ENCODE measurements around the gene PDE6H. TPM values are rescaled to one million over a fixed set of nuclear protein-coding genes. Genes with fewer than 3 reads are reported as not detected.

PDE6H gene
- total RNA-seq, result under 1 TPM in 1 of 2 experiments, not detected in 1; 0.40 TPM

DNA sequence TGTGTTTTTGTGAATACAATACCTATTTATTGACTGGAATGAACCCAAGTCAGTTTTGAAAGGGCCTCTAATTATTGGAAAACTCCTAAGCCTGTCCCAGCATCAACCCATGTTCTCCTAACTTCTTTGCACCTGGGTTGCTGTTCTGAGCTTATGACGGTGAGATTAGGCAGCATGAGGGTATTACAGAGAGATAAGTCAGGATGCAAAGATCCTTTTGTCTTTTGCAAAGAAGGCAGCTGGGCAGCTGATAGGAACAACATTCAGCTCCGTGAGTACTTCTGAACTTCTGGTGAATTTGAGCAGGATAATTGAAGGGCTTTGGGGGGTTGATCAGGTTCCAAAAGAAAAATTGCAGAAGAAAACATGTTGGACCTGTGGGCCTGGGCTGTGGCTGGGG lies at the start of gene PDE6H:
Gene PDE6H, plus strand, starts transcription at position 227 of the 400 bp plus-strand sequence. CDS start 4,971 bp downstream, outside the sequence.
- CTCF ChIA-PET, result interaction anchor here (1.0 to 1.7 kb wide), 2 partner anchors 8 to 13 kb away, joined by 4 to 10 read pairs; no protein-coding TSS in a partner anchor
- no peak for DNase-seq
- Mint-ChIP-seq H3K4me1 (ENCODE audit: low read depth) (peaks cover 26% of the 10 kb centered on the region), H3K9me3 (ENCODE audit: insufficient read depth) (no peaks in the 10 kb centered on the region), H3K4me3 (no peak within 1 kb of the TSS), H3K27ac (no peak within 1 kb of the TSS), H3K36me3 (ENCODE audit: low read depth) (peaks cover 4% of the 10 kb centered on the region), H3K27me3 (ENCODE audit: low read depth) (no peaks in the 10 kb centered on the region)
- no peak for ATAC-seq
- POLR2A ChIA-PET, result interaction anchor here (0.8 to 1.5 kb wide), 5 partner anchors 9 to 202 kb away, joined by 3 to 6 read pairs (median 4); partner anchors contain the start of gene ARHGDIB

DNA sequence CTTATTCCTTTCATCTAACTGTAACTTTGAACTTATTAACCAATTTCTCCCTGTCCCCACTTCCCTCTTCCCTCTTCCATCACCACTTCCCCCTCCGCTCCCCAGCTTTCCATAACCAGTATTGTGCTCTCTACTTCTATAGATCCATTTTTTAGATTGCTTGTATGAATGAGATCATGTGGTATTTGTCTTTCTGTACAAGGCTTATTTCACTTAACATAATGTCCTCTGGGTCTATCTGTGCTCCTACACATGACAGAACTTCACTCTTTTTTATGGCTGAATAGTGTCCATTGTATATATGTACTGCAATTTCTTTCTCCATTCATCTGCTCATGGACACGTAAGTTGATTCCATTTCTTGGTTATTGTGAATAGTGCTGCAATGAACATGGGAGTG lies 48.9 kb upstream of the PDE6H start:
- Mint-ChIP-seq H3K9me3 (ENCODE audit: insufficient read depth) (no peaks in the 10 kb centered on the region), H3K4me1 (ENCODE audit: low read depth) (peaks cover 24% of the 10 kb centered on the region), H3K27me3 (ENCODE audit: low read depth) (no peaks in the 10 kb centered on the region), H3K4me3 (no peak overlapping the region), H3K27ac (no peak overlapping the region), H3K36me3 (ENCODE audit: low read depth) (peaks cover 50% of the 10 kb centered on the region)
- ATAC-seq, result no peak
- CTCF ChIA-PET, result no interaction called here
- POLR2A ChIA-PET, result no interaction called here
- DNase-seq, result no peak

DNA sequence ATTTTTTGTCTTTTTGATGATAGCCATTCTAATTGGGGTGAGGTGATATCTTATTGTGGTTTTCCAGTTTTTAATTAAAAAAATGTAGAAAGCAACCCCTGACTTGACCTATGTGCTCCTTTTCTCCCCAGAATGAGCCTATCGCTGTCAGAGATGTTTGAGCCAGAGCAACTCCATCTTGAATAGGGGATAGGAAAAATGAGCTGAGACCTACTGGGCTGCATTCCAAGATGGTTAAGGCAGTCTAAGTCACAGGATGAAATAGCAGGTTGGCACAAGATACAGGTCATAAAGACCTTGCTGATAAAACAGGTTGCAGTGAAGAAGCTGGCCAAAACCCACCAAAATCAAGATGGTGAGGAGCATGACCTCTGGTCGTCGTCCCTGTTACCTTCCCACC lies 48.3 kb upstream of the PDE6H start:
- Mint-ChIP-seq H3K36me3 (ENCODE audit: low read depth) (peaks cover 46% of the 10 kb centered on the region), H3K4me3 (no peak overlapping the region), H3K27ac (no peak overlapping the region), H3K27me3 (ENCODE audit: low read depth) (no peaks in the 10 kb centered on the region), H3K9me3 (ENCODE audit: insufficient read depth) (no peaks in the 10 kb centered on the region), H3K4me1 (ENCODE audit: low read depth) (peaks cover 19% of the 10 kb centered on the region)
- DNase-seq (no peak), ATAC-seq (no peak)
- ChIA-PET POLR2A (no interaction called here), CTCF (no interaction called here)

DNA sequence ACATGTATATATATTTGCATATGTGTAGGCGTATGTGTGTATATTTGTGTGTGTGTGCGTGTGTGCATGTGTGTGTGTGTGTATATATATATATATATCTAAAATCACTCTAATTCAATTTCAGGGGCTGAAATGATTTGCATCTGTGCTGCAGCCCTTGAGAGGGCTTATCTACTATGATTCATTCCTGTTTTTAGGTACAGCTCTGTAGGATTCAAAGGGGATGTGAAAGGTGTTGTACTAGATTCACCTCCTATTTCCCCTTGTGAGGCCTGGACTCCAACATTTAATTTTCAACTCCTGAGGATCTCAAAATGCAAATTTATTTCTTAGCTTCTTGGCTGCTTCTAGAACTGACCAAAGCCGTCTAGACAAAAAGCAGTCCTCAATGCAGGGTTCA lies 45.6 kb upstream of the PDE6H start:
- Mint-ChIP-seq H3K4me1 (ENCODE audit: low read depth) (no peaks in the 10 kb centered on the region), H3K36me3 (ENCODE audit: low read depth) (peaks cover 43% of the 10 kb centered on the region)

DNA sequence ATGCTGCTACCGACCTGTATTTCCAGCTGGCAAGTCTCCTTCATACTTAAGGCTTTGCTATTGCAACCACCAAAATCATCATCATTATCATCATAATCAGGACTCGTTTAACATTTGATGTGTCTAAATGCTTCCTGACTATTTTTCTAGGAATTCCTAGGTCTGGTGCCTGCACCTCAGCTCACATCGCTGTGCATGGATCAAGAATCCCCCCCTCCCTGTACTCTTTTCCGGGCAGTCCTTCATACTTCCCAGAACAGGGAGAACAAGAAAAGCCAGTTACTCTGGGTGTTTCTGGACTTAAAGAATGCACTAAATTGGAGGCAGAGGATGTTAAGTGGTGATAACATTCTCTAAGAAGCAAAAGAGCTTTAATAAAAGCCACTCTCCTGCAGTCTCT lies 43.9 kb upstream of the PDE6H start:
- Mint-ChIP-seq H3K9me3 (ENCODE audit: insufficient read depth) (no peaks in the 10 kb centered on the region), H3K27me3 (ENCODE audit: low read depth) (no peaks in the 10 kb centered on the region), H3K4me3 (no peak overlapping the region), H3K4me1 (ENCODE audit: low read depth) (no peaks in the 10 kb centered on the region), H3K36me3 (ENCODE audit: low read depth) (peaks cover 49% of the 10 kb centered on the region), H3K27ac (no peak overlapping the region)
- POLR2A ChIA-PET, result interaction anchor here (1.2 to 1.4 kb wide), 2 partner anchors 10 to 11 kb away, joined by 3 to 4 read pairs; no protein-coding TSS in a partner anchor
- ATAC-seq, result no peak
- DNase-seq, result no peak
- CTCF ChIA-PET, result interaction anchor here (0.9 to 1.7 kb wide), 3 partner anchors 19 to 292 kb away, joined by 3 to 4 read pairs (median 3); partner anchors contain the start of gene RERG

More for the DNA sequence above, 45.6 kb upstream of the PDE6H start:
- H3K27me3 Mint-ChIP-seq (ENCODE audit: low read depth), result no peaks in the 10 kb centered on the region
- ChIA-PET POLR2A (interaction anchor here (1.4 kb wide), 1 partner anchor 12 kb away, joined by 4 read pairs; no protein-coding TSS in a partner anchor), CTCF (interaction anchor here (1.0 kb wide), 2 partner anchors 152 to 158 kb away, joined by 3 to 4 read pairs; no protein-coding TSS in a partner anchor)
- DNase-seq (no peak), ATAC-seq (no peak)
- H3K4me3 Mint-ChIP-seq, result no peak overlapping the region
- H3K9me3 Mint-ChIP-seq (ENCODE audit: insufficient read depth), result no peaks in the 10 kb centered on the region
- H3K27ac Mint-ChIP-seq, result no peak overlapping the region

DNA sequence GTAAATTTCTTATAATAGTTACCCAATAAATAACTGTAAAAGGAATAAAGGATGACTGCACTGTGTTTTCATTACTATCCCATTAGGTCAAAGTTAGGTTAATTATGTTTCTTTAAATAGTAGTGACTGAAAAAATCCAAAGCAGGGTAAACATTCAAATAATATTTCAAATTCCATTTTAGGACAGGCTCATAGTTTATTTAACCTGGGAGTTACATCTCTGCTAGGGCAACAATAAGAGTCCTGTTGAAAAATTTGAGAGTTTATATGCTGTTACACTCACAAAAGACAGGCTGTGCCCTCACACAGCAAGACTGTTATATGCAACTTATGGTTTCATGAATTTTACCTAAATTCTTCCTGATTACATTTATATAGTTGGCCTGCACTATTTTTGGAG lies 42.5 kb upstream of the PDE6H start:
- ChIA-PET CTCF (no interaction called here), POLR2A (no interaction called here)
- H3K36me3 Mint-ChIP-seq (ENCODE audit: low read depth), result peaks cover 57% of the 10 kb centered on the region
- ATAC-seq (no peak), DNase-seq (no peak)
- H3K9me3 Mint-ChIP-seq (ENCODE audit: insufficient read depth), result no peaks in the 10 kb centered on the region
- H3K4me1 Mint-ChIP-seq (ENCODE audit: low read depth), result no peaks in the 10 kb centered on the region
- no peak overlapping the region for H3K27ac Mint-ChIP-seq
- H3K4me3 Mint-ChIP-seq, result no peak overlapping the region
- H3K27me3 Mint-ChIP-seq (ENCODE audit: low read depth), result no peaks in the 10 kb centered on the region

DNA sequence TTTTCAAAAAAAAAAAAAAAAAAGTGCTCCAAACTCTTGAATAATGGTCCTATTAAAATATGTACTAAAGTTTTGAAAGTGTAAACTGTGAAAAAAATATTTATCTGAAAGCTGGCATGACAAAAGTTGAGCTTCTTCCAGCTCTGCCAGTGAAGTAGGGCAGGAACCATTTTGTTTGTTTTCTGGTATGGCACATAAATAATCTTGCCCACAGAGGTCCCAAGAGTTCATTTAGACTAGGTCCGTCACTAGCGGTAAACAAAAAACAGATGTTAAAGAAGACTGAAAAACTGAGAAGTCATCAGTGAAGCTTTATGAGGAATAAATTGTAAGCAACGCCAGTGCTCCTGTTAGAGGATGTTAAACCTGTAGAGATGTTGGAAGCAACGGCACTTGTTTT lies 41.5 kb upstream of the PDE6H start:
- Mint-ChIP-seq H3K4me3 (no peak overlapping the region), H3K9me3 (ENCODE audit: insufficient read depth) (no peaks in the 10 kb centered on the region), H3K27me3 (ENCODE audit: low read depth) (no peaks in the 10 kb centered on the region), H3K27ac (no peak overlapping the region), H3K4me1 (ENCODE audit: low read depth) (no peaks in the 10 kb centered on the region), H3K36me3 (ENCODE audit: low read depth) (peaks cover 65% of the 10 kb centered on the region)
- DNase-seq (no peak), ATAC-seq (no peak)
- ChIA-PET POLR2A (interaction anchor here (0.9 to 1.4 kb wide), 2 partner anchors 10 to 13 kb away, joined by 3 to 5 read pairs; no protein-coding TSS in a partner anchor), CTCF (interaction anchor here (1.2 kb wide), 1 partner anchor 86 kb away, joined by 3 read pairs; no protein-coding TSS in a partner anchor)

DNA sequence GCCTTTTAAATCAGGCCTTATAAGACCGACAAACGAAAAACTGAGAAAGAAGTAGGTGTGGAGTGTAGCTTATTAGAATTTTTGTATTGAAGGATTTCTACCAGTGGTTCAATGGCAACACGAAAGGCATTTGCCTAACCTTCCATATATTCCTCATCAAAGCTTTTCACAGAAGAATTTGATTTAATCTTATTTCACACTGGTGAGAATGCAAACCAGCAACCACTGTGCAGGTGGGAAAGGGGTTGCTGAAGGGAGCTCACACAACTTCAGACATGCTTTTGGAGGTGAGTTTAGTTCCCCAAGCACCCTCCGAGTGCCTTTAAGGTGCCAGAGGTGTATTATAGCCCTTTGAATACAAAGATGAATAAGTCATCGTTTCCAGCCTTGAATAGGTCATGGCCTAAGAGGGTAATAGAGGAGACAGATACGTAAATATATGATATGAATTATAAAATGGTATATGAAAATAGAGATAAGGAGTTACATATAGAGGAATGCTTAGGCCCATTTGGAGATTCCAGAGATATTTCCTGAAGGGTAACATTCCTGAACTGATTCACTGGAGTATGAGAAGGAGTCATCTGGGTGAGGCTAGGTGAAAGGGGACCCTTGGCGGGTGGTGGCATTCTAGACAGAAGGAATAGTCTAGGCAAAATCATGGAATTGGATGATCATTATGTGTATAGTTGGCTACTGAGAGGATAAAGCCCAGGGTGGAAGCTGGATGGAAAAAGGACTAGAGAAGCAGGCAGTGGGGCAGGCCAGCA lies 40.9 kb upstream of the PDE6H start:
- no peaks in the 10 kb centered on the region for H3K27me3 Mint-ChIP-seq (ENCODE audit: low read depth)
- no peak overlapping the region for H3K27ac Mint-ChIP-seq
- DNase-seq (no peak), ATAC-seq (no peak)
- H3K9me3 Mint-ChIP-seq (ENCODE audit: insufficient read depth), result no peaks in the 10 kb centered on the region
- H3K4me3 Mint-ChIP-seq, result no peak overlapping the region
- ChIA-PET POLR2A (interaction anchor here (0.6 to 1.4 kb wide), 3 partner anchors 9 to 546 kb away, joined by 3 to 5 read pairs (median 3); no protein-coding TSS in a partner anchor), CTCF (interaction anchor here (1.2 kb wide), 2 partner anchors 63 to 86 kb away, joined by 3 read pairs; no protein-coding TSS in a partner anchor)
- H3K4me1 Mint-ChIP-seq (ENCODE audit: low read depth), result no peaks in the 10 kb centered on the region
- H3K36me3 Mint-ChIP-seq (ENCODE audit: low read depth), result peaks cover 71% of the 10 kb centered on the region

DNA sequence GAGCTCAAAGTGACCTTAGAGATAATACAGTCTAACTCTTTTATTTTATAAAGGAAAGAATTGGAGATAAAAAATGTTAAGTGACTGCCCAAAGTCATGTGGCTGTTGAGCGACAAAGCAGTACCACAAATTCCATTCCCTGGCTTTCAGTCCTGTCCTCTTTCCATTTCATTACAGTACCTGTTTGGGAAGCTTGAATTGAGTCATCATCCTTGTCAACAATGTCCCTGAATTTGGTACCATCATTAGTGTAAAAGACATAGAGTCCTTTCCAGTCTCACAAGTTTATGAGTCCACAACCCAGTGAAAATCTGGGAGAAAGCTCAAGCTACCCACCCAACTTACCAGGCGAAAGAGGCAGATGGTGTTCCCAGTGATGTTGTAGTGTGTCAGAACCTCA lies 38.3 kb upstream of the PDE6H start:
- peaks cover 72% of the 10 kb centered on the region for H3K36me3 Mint-ChIP-seq (ENCODE audit: low read depth)
- H3K27ac Mint-ChIP-seq, result no peak overlapping the region
- H3K4me1 Mint-ChIP-seq (ENCODE audit: low read depth), result peaks cover 5% of the 10 kb centered on the region
- DNase-seq (no peak), ATAC-seq (no peak)
- ChIA-PET CTCF (interaction anchor here (1.0 kb wide), 1 partner anchor 61 kb away, joined by 5 read pairs; no protein-coding TSS in a partner anchor), POLR2A (interaction anchor here (0.8 kb wide), 1 partner anchor 20 kb away, joined by 4 read pairs; no protein-coding TSS in a partner anchor)
- no peaks in the 10 kb centered on the region for H3K27me3 Mint-ChIP-seq (ENCODE audit: low read depth)
- no peaks in the 10 kb centered on the region for H3K9me3 Mint-ChIP-seq (ENCODE audit: insufficient read depth)
- no peak overlapping the region for H3K4me3 Mint-ChIP-seq

DNA sequence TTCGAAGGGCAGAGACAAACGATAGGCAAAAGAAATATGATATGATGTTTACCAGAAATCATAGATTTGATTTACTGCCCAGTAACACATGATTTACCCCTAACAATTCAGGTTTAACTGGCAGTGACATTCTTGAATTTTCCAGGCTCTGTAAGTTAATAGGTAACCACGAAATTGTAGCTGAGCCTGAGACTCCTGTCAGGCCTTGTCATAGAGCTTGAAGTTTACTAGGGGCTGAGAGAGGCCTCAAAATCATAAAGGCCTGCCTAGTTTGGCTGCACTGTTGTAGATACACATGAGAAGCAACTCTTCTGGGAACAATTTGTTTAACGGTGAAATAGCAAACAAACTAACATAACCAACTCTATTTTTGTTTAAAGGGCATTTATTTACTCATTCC lies 37.8 kb upstream of the PDE6H start:
- Mint-ChIP-seq H3K4me1 (ENCODE audit: low read depth) (peaks cover 8% of the 10 kb centered on the region), H3K36me3 (ENCODE audit: low read depth) (peaks cover 77% of the 10 kb centered on the region), H3K27me3 (ENCODE audit: low read depth) (no peaks in the 10 kb centered on the region), H3K9me3 (ENCODE audit: insufficient read depth) (no peaks in the 10 kb centered on the region), H3K4me3 (no peak overlapping the region), H3K27ac (no peak overlapping the region)
- ChIA-PET POLR2A (interaction anchor here (0.8 kb wide), 1 partner anchor 20 kb away, joined by 4 read pairs; no protein-coding TSS in a partner anchor), CTCF (interaction anchor here (1.0 kb wide), 1 partner anchor 60 kb away, joined by 5 read pairs; no protein-coding TSS in a partner anchor)
- ATAC-seq (no peak), DNase-seq (no peak)

DNA sequence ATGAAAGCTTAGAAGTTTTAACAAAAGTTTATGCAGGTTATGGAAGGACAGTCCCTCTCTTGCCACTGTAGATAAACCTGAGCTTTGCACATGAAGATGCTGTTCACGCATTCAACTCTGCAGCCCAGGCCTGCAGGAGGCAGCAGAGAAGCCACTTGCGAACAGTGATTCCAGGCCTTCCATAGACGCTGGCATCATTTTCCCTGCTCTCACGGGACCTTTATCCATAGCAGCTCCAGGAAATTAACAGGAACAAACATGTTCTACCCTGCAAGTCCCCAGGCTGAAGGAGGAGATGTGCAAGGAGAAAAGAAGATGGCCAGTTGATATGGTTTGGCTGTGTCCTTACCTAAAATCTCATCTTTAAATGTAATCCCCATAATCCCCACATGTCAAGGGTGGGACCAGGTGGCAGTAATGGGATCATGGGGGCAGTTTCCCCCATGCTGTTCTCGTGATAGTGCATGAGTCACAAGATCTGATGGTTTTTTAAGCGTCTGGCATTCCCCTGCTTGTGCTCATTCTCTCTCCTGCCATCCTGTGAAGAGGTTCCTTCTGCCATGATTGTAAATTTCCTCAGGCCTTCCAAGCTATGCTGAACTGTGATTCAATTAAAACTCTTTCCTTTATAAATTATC lies 36.5 kb upstream of the PDE6H start:
- Mint-ChIP-seq H3K27me3 (ENCODE audit: low read depth) (no peaks in the 10 kb centered on the region), H3K4me1 (ENCODE audit: low read depth) (peaks cover 14% of the 10 kb centered on the region), H3K36me3 (ENCODE audit: low read depth) (peaks cover 81% of the 10 kb centered on the region), H3K4me3 (no peak overlapping the region), H3K9me3 (ENCODE audit: insufficient read depth) (no peaks in the 10 kb centered on the region), H3K27ac (no peak overlapping the region)
- POLR2A ChIA-PET, result interaction anchor here (1.1 to 2.3 kb wide), 2 partner anchors 12 to 52 kb away, joined by 3 to 15 read pairs; no protein-coding TSS in a partner anchor
- CTCF ChIA-PET, result interaction anchor here (1.1 to 3.3 kb wide), 7 partner anchors 10 to 59 kb away, joined by 3 to 23 read pairs (median 7); no protein-coding TSS in a partner anchor
- DNase-seq (no peak), ATAC-seq (no peak)

All from activated CD8-positive, alpha-beta T cell treated with anti-CD3 and anti-CD28 coated beads, Interleukin-2, amount 10 ng/mL, durations not matched to agents 7 days and 5 days (primary cell).